Measurements from ENCODE around the gene TAF1C. TPM values are rescaled to one million over a fixed set of nuclear protein-coding genes. Genes with fewer than 3 reads are reported as not detected.

TAF1C gene
- total and polyA plus RNA-seq, 2 of the 4 experiments (the other 2 are of a cell fraction): 7.3 to 35.5 TPM

GRCh38 chr16:84233748-84234147 lies 46.9 kb upstream of the TAF1C start:
- Histone ChIP-seq H3K18ac (ENCODE audit: low read depth, low read length) (no peak overlapping the region), H3K9me1 (ENCODE audit: insufficient read depth, low read length) (no peaks in the 10 kb centered on the region), H3K27ac (ENCODE audit: insufficient read depth, low read length) (no peak overlapping the region), H3K79me1 (ENCODE audit: low read depth in 1 of 2, low read length in 2 of 2) (no peaks in the 10 kb centered on the region), H2BK15ac (ENCODE audit: low read depth, low read length) (no peak overlapping the region), H2AK9ac (replicated peaks; ENCODE audit: low read depth, low read length, poor library complexity) (no peak overlapping the region), H3K9me3 (ENCODE audit: control insufficient read depth, insufficient read depth, low read length) (no peaks in the 10 kb centered on the region), H3K4me3 (ENCODE audit: insufficient read depth, low read depth, low read length) (no peak overlapping the region), H3K14ac (replicated peaks; ENCODE audit: low read depth, low read length) (no peak overlapping the region), H3K27me3 (ENCODE audit: control insufficient read depth, insufficient read depth, low read length) (peaks cover 36% of the 10 kb centered on the region), H3K23ac (ENCODE audit: low read depth, low read length) (no peak overlapping the region), H3K56ac (ENCODE audit: extremely low read depth, insufficient read depth, low read length) (no peak overlapping the region), H3K9ac (ENCODE audit: low read depth, low read length) (no peak overlapping the region), H3K4me2 (ENCODE audit: low read depth, low read length) (no peak overlapping the region), H4K5ac (ENCODE audit: low read depth, low read length) (no peak overlapping the region), H4K8ac (ENCODE audit: low read depth in 2 of 2, low read length in 2 of 2) (no peak overlapping the region), H2BK20ac (ENCODE audit: low read depth, low read length) (no peak overlapping the region), H3K4ac (ENCODE audit: low read depth, low read length) (no peak overlapping the region), H4K91ac (ENCODE audit: insufficient read depth, low read depth, low read length) (no peak overlapping the region), H2AK5ac (ENCODE audit: low read depth, low read length) (no peak overlapping the region), H2BK5ac (ENCODE audit: low read depth, low read length, poor library complexity, severe bottlenecking) (no peak overlapping the region), H3K36me3 (ENCODE audit: control insufficient read depth, insufficient read depth, low read length) (no peaks in the 10 kb centered on the region), H3K4me1 (ENCODE audit: control insufficient read depth, insufficient read depth, low read length) (peaks cover under 1% of the 10 kb centered on the region; the same call in 1 of the 2 replicates), H2AFZ (replicated peaks; ENCODE audit: low read length, poor library complexity) (no peak overlapping the region), H2BK120ac (ENCODE audit: low read depth, low read length) (no peak overlapping the region), H4K20me1 (ENCODE audit: insufficient read depth, low read length) (no peaks in the 10 kb centered on the region)
- ChIA-PET POLR2A (ENCODE audit: unreplicated experiment) (no interaction called here), CTCF (no interaction called here)
- ATAC-seq (ENCODE audit: low read depth) (no peak), DNase-seq (no peak)
- dilution Hi-C loops (cut with HindIII; ENCODE audit: low sequenced_read_pairs, unreplicated experiment) (no loop called here), intact Hi-C loops (cut with micrococcal nuclease) (no loop called here), in situ Hi-C loops (cut with MboI; ENCODE audit: low sequenced_read_pairs) (no loop called here)
- TF ChIP-seq SMC3 (IDR thresholded peaks at IDR 0.05; ENCODE audit: low read depth, low read length): no peak
- TF ChIP-seq RFX5 (IDR thresholded peaks at IDR 0.05; ENCODE audit: low read depth, low read length): no peak
- no peak for TF ChIP-seq ELK1 (IDR thresholded peaks at IDR 0.05; ENCODE audit: borderline replicate concordance, low read depth, low read length)
- no peak for TF ChIP-seq FOS (IDR thresholded peaks at IDR 0.05; ENCODE audit: low read depth, low read length)
- TF ChIP-seq MAZ (IDR thresholded peaks at IDR 0.05; ENCODE audit: borderline replicate concordance, low read depth, low read length): no peak
- no peak for TF ChIP-seq MXI1 (IDR thresholded peaks at IDR 0.05; ENCODE audit: borderline replicate concordance, low read depth, low read length)
- TF ChIP-seq CEBPB (IDR thresholded peaks at IDR 0.05; ENCODE audit: low read depth, low read length): no peak
- no peak for TF ChIP-seq RCOR1 (IDR thresholded peaks at IDR 0.05; ENCODE audit: insufficient replicate concordance, low read length)
- TF ChIP-seq NFE2L2 (IDR thresholded peaks at IDR 0.05; ENCODE audit: low read depth, low read length): no peak
- no peak for TF ChIP-seq CTCF (conservative IDR thresholded peaks at IDR 0.05; ENCODE audit: low read depth, low read length)
- no peak for TF ChIP-seq POLR2A (IDR thresholded peaks at IDR 0.05; ENCODE audit: low read depth, low read length)
- no peak for TF ChIP-seq BHLHE40 (IDR thresholded peaks at IDR 0.05; ENCODE audit: low read depth, low read length)
- no peak for TF ChIP-seq CHD1 (IDR thresholded peaks at IDR 0.05; ENCODE audit: low read depth, low read length)
- TF ChIP-seq RAD21 (IDR thresholded peaks at IDR 0.05; ENCODE audit: low read length): no peak
- no peak for TF ChIP-seq MAFK (IDR thresholded peaks at IDR 0.05; ENCODE audit: low read depth, low read length)
- TF ChIP-seq USF2 (IDR thresholded peaks at IDR 0.05; ENCODE audit: low read depth, low read length): no peak
- no TSS peak for BruUV-seq (replicated peaks)
- 100% methylated on average over 1 of the region's 9 CpGs; no CpG with 5 or more reads in 1 of the 2 experiments for WGBS, 2 experiments (ENCODE audit: extremely low coverage in 2 of 2, insufficient read length in 1 of 2)
